NCI-H146 treated with DMSO at 0.1 percent for 48 hours (cell line): ENCODE results near the gene SRPK2.
"Not testable (repeated sequence)": the region's sequence is repeated elsewhere in the genome, so short reads cannot be mapped to it uniquely, and the experiment has no call there.

ENCODE experiments used
- DNase-seq: peaks from one replicate; lab custom pipeline; 2025; ENCODE audit not compliant: unreplicated experiment; lab: John Stamatoyannopoulos, UW

The SRPK2 gene

DNA sequence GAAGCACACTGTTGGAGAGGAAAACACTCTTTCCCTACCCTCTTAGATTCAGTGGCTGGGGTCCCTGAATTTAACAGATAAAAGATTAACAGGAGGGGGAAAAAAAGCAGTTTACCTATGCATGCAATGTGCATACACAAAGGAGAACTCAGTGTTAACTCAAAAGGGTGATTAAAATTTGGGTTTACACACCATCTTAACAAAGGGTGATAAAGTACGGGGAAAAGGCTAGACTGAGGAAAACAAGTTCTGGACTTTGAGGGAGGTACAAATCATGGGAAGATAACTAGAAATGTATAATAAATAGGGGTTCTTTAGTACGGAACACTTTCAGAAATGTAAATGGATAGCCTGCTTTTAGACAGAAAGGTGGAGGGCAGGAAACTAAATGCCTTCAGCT, 83.1 kb downstream of the SRPK2 start:
- DNase-seq: no peak

DNA sequence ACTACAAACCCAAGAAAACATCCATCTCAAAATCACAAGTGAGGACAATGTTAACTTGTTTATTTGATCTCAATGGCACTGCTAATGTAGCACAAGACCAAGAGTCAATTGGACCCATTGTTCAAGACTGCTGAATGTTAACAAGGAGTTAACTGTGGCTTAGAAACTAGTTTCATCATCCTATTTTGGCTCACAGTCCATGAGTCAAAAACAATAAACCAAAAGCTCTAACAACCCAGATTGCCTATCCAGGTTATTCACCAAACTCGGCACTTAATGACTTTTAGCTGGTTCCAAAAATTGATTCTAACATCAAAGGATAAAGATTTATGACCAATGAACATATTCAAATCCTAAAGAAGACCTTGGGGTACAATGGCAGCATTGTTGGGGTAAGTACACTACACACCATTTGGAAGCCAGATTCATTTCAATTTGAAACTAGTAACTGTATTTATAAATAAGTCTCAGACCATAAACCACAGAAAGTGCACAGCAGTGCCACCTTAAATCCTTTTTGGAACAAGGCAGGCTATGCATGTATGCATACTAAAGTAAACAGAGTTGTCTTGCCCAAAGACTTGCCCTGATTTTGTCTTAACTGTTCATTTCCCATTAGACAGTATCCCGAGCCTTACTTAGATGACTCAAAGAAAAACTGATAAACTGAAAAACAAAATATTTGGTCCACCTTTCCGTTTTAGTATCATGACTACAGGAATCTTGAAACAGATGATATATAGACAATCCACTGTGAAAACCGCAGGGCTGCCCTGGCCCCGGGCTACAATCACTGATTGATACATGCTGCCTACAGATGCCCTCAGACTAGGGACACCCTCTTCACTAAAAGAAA, 84.5 kb downstream of the SRPK2 start:
- no peak for DNase-seq

- DNase-seq: not testable (repeated sequence)
These were observed 88.1 kb downstream of the SRPK2 start for GRCh38 chr7:105300587-105300986.

GRCh38 chr7:105298439-105298894, 90.3 kb downstream of the SRPK2 start:
- no peak for DNase-seq

DNA sequence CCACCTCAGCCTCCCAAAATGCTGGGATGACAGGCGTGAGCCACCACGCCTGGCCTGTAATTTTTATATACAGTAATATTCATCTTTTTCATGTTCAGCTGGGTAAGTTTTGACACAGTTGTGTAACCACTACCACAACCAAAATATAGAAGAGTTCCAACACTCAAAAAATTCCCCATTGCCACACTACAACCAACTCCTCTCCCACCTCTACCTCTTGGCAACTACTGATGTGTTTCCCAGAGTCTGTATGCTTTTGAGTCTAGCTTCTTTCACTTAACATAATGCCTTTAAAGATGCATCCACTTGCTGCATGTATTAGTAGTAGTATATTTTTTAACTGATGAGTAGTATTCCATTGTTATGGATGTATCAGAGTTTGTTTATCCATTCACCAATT, 90.7 kb downstream of the SRPK2 start:
- no peak for DNase-seq

DNA sequence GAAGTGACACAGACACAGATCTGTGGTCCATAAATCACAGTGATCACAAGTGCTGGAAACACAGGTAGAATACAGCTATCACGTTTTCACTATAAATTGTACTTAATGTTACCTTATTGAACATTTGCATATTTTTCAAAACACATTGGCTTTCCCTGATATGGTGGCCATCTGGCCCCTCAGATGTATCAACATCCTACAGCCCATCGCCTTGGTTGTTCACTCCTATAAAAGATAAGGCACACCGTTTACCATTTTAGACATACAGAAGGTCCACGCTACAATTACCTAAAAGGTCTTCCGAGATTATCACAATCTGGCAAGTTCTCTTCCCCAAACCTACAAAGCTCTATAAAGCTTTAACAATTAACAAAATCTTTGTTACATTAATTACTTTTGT, 91.4 kb downstream of the SRPK2 start:
- DNase-seq: no peak

DNA sequence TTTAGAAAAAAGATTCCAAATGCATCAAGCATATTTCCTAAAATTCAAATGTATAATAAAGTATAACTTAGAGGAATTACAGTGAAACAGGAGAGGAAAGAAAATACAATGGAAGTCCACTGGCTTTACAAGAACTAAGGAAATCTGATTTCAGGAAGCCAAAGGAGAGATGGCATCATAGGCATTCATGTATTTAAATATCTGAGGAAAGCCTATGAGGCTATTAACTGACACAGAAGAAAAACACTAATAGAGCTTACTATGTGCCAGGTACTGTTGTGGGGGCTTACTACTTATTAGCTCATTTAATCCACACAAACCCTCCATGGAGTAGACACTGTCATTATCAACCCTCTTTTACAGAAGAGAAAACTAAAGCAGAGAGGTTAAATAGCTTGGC, 92.2 kb downstream of the SRPK2 start:
- no peak for DNase-seq

DNA sequence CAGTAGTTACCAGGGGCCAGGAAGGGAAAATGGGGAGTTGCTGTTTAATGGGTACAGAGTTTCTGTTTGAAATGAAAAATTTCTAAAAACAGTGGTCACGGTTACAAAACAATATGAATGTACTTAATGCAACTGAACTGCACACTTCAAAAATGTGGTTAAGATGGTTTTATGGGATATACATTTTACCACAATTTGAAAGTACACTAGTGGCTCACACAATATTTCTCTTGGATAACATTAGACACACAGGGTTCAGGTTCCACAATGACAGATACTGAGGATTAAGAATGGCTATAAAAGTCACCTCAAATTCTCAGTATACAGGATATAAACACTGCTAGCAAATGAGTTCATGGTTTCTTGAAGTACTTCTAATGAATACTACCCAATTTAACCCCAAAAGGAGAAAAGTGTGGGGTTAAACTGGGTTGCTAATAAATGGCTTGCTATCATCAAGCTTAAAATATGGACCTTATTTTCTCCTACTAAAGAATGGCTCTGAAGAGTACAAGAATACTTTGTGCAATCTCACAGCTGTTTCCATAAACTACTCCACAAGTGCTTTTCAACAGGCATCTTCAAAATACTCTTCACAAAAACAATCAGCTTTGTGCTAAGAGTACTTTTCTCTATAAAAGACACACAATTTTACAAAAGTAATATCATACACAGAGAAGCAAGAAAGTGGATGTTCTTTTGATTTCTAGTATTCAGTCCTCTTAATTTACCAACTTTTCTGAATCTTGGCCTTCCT, 92.9 kb downstream of the SRPK2 start:
- DNase-seq: no peak

- not testable (repeated sequence) for DNase-seq
These were observed 94.2 kb downstream of the SRPK2 start for GRCh38 chr7:105294482-105294881.

- no peak for DNase-seq
These were observed 99.0 kb downstream of the SRPK2 start for GRCh38 chr7:105289704-105290103.

DNA sequence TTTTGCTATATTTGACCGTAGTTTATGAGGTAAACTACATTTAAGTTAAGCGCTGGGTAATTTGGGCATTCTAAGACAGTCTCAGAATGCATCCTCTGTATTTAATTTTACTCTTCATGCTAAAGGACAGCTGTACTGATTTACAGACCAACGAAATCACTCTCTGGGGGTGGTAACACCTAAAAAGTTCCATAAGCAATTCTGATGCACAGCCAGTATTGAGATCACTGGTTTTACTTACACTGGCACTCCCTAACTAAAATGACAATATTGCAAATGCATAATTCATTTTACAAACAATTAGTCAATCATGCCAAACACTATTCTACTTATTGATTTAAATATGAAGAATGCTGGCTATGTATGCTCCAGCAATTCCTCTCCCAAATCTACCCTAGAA, 102.3 kb downstream of the SRPK2 start:
- no peak for DNase-seq

- DNase-seq: no peak
These were observed 103.4 kb downstream of the SRPK2 start for GRCh38 chr7:105285118-105285874.

DNA sequence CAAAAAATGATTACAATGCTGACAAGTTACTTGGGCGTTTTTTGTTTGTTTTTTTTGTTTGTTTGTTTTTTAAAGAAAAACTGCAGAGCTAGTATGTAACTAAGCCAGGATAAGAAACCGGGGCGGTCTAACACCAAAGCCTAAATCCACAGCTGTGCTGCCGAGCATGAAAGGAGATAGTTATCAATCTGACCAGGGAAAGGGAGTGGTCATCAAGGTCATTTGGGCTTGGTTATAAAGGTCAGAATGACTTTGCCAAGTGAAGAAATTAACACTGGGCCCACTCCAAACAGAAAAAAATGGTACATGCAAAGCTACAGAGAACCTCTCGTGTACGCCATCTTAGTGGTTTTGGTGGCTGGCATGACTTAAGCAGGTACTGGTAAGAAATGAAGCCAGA, 104.7 kb downstream of the SRPK2 start:
- DNase-seq: no peak

DNA sequence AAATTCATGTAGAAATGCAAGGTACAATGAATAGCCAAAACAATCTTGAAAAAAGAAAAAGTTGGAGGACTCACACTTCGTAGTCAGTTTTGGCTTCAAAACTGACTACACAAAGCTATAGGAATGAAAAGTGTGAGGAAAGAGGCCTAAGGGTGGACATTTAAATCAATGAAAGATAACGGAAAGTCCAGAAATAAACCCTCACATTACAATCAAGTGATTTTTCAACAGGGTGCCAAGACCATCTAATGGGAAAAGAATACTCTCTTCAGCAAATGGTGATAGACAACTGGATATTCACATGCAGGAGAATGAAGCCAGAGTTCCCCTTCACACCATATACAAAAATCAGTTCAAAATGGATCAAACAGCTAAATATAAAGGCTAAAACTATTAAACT, 106.8 kb downstream of the SRPK2 start:
- DNase-seq: no peak

DNA sequence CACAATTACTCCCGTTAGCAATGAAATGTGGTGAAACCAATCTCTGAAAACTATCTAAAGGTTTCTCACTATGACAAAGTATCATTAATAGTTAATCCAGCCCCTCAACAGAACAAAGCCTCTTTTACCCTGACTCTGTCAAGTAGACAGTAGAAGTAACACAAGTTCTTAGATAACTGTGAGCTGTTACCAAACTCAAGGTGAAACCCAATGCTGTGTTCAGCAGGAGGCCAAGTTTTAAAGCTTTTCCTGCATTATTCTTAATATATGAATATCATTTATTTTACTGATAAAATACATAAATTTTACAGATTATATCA, 109.1 kb downstream of the SRPK2 start:
- DNase-seq: no peak

GRCh38 chr7:105278973-105279687, 109.6 kb downstream of the SRPK2 start:
- no peak for DNase-seq

DNA sequence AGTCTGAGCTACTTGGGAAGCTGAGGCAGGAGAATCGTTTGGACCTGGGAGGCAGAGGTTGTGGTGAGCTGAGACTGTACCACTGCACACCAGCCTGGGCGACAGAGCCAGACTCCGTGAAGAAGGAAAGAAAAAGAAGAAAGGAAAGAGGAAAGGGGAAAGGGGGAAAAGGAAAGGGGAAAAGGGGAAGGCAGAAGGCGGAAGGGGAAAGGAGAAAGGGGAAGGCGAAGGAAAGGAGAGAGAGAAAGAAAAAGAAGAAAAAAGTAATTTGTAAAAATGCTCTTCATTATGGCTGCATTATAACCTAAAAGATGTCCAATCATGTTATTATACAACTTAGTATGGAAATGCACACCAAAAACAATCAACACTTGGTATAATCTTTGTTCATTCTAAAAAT, 110.2 kb downstream of the SRPK2 start:
- DNase-seq: no peak

GRCh38 chr7:105277341-105277740, 111.4 kb downstream of the SRPK2 start:
- DNase-seq: no peak

- no peak for DNase-seq
These were observed 118.6 kb downstream of the SRPK2 start for GRCh38 chr7:105270117-105270516.

DNA sequence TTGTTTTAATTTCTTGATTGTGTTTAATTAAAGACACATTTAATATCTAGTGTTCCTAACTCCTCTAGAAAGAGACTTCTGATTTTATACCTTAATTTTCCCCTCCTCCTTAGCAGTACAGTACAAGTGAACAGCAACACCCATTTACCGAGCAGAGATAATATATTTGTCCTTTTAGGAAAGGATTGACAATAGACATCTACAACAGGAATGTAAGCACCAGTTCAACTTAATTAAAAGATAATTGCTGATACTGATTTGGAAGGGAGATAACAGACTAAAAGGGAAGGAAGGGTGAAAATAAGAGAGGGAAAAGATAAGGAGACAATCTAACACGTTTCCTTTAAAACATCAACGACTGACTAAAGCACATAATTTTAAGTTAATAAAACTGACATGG, 119.3 kb downstream of the SRPK2 start:
- peak; percentile 28 for DNase-seq
